Caco-2 (cell line): ENCODE results near the gene COL25A1. TPM values are rescaled to one million over a fixed set of nuclear protein-coding genes. Genes with fewer than 3 reads are reported as not detected.

Experiments used
- BruUV-seq: library from RNA; stranded (reverse); fragments of 400-500 nt; replicated peaks from 2 replicates; lab custom pipeline; 2021; lab: Mats Ljungman, UMichigan
- CTCF ChIA-PET: fragments of 300-600 bp; sonication (Branson Sonifier 250); formaldehyde crosslinking; loops from one replicate; lab custom pipeline; 2022; ENCODE audit warnings: antibody characterized with exemption; lab: Charles Lee
- POLR2A ChIA-PET: fragments of 300-600 bp; sonication (Branson Sonifier 250); formaldehyde crosslinking; loops from one replicate; lab custom pipeline; 2022; ENCODE audit warnings: antibody characterized with exemption; lab: Charles Lee
- DNase-seq, 2 experiments: peaks; one replicate each; pipeline versions ENCODE4 v3.0.0 to v3.0.0-alpha.2; 2020 to 2022
- H3K27me3 ChIP-seq: replicated peaks from 2 replicates; pipeline ENCODE4 v1.6.0; 2011; ENCODE audit warnings: low read length; ENCODE audit not compliant: control insufficient read depth, insufficient read depth
- H3K36me3 ChIP-seq: 2 replicates; pipeline ENCODE4 v1.5.1; 2011; ENCODE audit warnings: low read length; ENCODE audit not compliant: control insufficient read depth, insufficient read depth
- H3K4me1 ChIP-seq: fragments of 250-450 bp; sonication (Bioruptor Pico); 2 replicates; pipeline ENCODE4 v1.5.1; 2020; ENCODE audit warnings: mild to moderate bottlenecking
- H3K4me3 ChIP-seq: 2 replicates; pipeline ENCODE4 v1.5.1; 2011; ENCODE audit warnings: low read depth, mild to moderate bottlenecking, control low read depth, low read length
- H3K9me3 ChIP-seq: fragments of 250-450 bp; sonication (Bioruptor Pico); 2 replicates; pipeline ENCODE4 v1.5.1; 2020; ENCODE audit warnings: mild to moderate bottlenecking, moderate library complexity
- H3K27ac Mint-ChIP-seq: one replicate; pipeline ENCODE4 v1.8.0; 2022; ENCODE audit warnings: mixed read lengths; ENCODE audit not compliant: unreplicated experiment
- H3K27me3 Mint-ChIP-seq: one replicate; pipeline ENCODE4 v1.8.0; 2022; ENCODE audit warnings: mixed read lengths; ENCODE audit not compliant: insufficient read depth, unreplicated experiment
- H3K36me3 Mint-ChIP-seq: one replicate; pipeline ENCODE4 v1.8.0; 2022; ENCODE audit warnings: mild to moderate bottlenecking, mixed read lengths; ENCODE audit not compliant: insufficient read depth, unreplicated experiment
- H3K4me1 Mint-ChIP-seq: one replicate; pipeline ENCODE4 v1.8.0; 2022; ENCODE audit warnings: low read depth, mixed read lengths; ENCODE audit not compliant: unreplicated experiment
- H3K4me3 Mint-ChIP-seq: one replicate; pipeline ENCODE4 v1.8.0; 2022; ENCODE audit warnings: mild to moderate bottlenecking, moderate library complexity, mixed read lengths; ENCODE audit not compliant: unreplicated experiment
- H3K9me3 Mint-ChIP-seq: one replicate; pipeline ENCODE4 v1.8.0; 2022; ENCODE audit warnings: mixed read lengths; ENCODE audit not compliant: unreplicated experiment
- intact Hi-C: fragments of 100-400 bp; cut with micrococcal nuclease; formaldehyde crosslinking; loops from one replicate; pipeline ENCODE4 v1.10.0; 2022; ENCODE audit not compliant: unreplicated experiment
- total RNA-seq: library from RNA; stranded (reverse); gene quantifications from 2 replicates; pipeline ENCODE4 v1.2.3, GENCODE V29; 2022
- TF ChIP-seq, protein P1 (sequence below), 2 experiments: fragments of 200-600 bp in 1 of 2; IDR thresholded peaks; 1 replicate in 1 of 2; 2 replicates in 1 of 2; pipeline versions ENCODE4 v1.5.1 to v1.8.0; 2011 to 2022; ENCODE audit warnings: antibody characterized with exemption in 1 of 2, control low read depth in 1 of 2, inconsistent platforms in 1 of 2, low read depth in 1 of 2, low read length in 1 of 2, mild to moderate bottlenecking in 1 of 2, moderate library complexity in 1 of 2; ENCODE audit not compliant: insufficient read depth in 1 of 2, severe bottlenecking in 1 of 2, unreplicated experiment in 1 of 2

COL25A1 gene
- total RNA-seq, 1 experiment from 2014 or later, result not detected

DNA sequence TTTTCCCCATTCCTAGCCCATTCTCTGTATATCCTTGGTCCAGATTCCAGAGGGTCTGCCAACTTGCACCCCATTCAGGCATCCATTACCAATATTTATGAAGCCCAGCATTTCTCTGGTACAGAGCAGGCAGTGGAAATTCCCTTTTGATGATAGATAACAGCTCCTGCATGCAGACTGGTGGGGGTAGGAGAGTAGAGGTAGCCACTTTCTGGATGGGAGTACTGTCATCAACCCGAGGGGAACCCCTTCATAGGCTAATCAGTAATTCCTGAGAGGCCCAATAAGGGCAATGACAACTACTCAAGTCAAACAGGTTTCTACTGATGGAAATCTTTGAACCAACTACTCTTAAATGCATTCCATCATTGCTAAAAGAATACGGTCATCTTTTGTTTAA lies 63.7 kb downstream of the COL25A1 start:
- ChIA-PET POLR2A (no interaction called here), CTCF (no interaction called here)
- Mint-ChIP-seq H3K36me3 (no peaks in the 10 kb centered on the region), H3K4me1 (no peaks in the 10 kb centered on the region), H3K4me3 (no peak overlapping the region), H3K27me3 (no peaks in the 10 kb centered on the region), H3K9me3 (no peaks in the 10 kb centered on the region), H3K27ac (no peak overlapping the region)
- Histone ChIP-seq H3K4me3 (no peak overlapping the region), H3K4me1 (no peaks in the 10 kb centered on the region), H3K36me3 (no peaks in the 10 kb centered on the region), H3K27me3 (no peaks in the 10 kb centered on the region), H3K9me3 (no peaks in the 10 kb centered on the region)
- no peak for DNase-seq
- BruUV-seq, result no TSS peak
- TF ChIP-seq, protein P1, sequence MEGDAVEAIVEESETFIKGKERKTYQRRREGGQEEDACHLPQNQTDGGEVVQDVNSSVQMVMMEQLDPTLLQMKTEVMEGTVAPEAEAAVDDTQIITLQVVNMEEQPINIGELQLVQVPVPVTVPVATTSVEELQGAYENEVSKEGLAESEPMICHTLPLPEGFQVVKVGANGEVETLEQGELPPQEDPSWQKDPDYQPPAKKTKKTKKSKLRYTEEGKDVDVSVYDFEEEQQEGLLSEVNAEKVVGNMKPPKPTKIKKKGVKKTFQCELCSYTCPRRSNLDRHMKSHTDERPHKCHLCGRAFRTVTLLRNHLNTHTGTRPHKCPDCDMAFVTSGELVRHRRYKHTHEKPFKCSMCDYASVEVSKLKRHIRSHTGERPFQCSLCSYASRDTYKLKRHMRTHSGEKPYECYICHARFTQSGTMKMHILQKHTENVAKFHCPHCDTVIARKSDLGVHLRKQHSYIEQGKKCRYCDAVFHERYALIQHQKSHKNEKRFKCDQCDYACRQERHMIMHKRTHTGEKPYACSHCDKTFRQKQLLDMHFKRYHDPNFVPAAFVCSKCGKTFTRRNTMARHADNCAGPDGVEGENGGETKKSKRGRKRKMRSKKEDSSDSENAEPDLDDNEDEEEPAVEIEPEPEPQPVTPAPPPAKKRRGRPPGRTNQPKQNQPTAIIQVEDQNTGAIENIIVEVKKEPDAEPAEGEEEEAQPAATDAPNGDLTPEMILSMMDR (IDR thresholded peaks at IDR 0.05; ENCODE audit: insufficient read depth in 1 of 2, low read depth in 1 of 2, low read length in 1 of 2, severe bottlenecking in 1 of 2, unreplicated experiment in 1 of 2), result no peak
- intact Hi-C loops, result no loop called here

DNA sequence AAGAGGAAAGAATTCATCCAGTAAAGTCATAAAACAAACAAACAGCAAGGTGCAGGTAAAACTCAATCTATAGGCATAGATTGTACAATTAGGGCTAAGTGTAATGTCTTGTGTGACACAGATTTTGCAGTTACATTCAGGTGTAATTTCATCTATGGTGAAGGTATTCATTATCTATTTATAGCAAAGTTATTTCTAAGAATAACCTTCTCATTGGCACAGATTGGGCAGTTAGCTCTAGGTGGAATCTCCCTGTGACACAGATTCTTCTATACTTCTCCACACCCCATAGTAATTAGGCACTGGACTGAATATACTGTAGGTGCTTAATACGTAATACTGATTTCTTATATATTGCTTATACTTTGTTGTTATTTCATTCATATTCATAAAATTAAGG lies 66.8 kb downstream of the COL25A1 start:
- Histone ChIP-seq H3K27me3 (no peaks in the 10 kb centered on the region), H3K36me3 (no peaks in the 10 kb centered on the region), H3K4me1 (no peaks in the 10 kb centered on the region), H3K9me3 (no peaks in the 10 kb centered on the region), H3K4me3 (no peak overlapping the region)
- no peaks in the 10 kb centered on the region for H3K9me3 Mint-ChIP-seq
- no peak overlapping the region for H3K4me3 Mint-ChIP-seq
- H3K4me1 Mint-ChIP-seq, result no peaks in the 10 kb centered on the region
- no peaks in the 10 kb centered on the region for H3K27me3 Mint-ChIP-seq
- no peak overlapping the region for H3K27ac Mint-ChIP-seq
- no TSS peak for BruUV-seq
- DNase-seq, result no peak
- ChIA-PET POLR2A (no interaction called here), CTCF (no interaction called here)
- intact Hi-C loops, result no loop called here
- TF ChIP-seq, protein P1 (IDR thresholded peaks at IDR 0.05; ENCODE audit: insufficient read depth in 1 of 2, low read depth in 1 of 2, low read length in 1 of 2, severe bottlenecking in 1 of 2, unreplicated experiment in 1 of 2), result no peak
- H3K36me3 Mint-ChIP-seq, result no peaks in the 10 kb centered on the region

DNA sequence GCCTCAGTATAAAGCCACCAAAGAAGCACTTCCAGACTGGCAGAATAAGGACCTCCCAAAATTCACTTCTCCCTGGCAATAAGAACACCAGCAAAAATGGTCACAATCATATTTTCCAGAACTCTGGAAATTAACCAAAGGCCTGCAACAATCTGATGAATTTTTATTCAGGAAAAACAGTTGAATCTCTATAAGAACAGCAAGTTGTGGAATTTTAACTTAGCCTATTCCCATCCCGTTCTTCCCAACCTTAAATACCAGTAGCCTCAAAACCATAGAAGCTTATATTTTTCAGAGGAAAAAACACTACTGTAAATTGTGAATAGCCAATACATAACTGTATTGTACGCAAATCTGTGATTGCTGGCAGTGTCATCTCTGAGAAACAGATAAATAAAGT lies 67.9 kb downstream of the COL25A1 start:
- intact Hi-C loops, result no loop called here
- Histone ChIP-seq H3K4me1 (no peaks in the 10 kb centered on the region), H3K4me3 (no peak overlapping the region), H3K27me3 (no peaks in the 10 kb centered on the region), H3K9me3 (no peaks in the 10 kb centered on the region), H3K36me3 (no peaks in the 10 kb centered on the region)
- Mint-ChIP-seq H3K27ac (no peak overlapping the region), H3K9me3 (no peaks in the 10 kb centered on the region), H3K36me3 (no peaks in the 10 kb centered on the region), H3K27me3 (no peaks in the 10 kb centered on the region), H3K4me1 (no peaks in the 10 kb centered on the region), H3K4me3 (no peak overlapping the region)
- no peak for DNase-seq
- TF ChIP-seq, protein P1 (IDR thresholded peaks at IDR 0.05; ENCODE audit: insufficient read depth in 1 of 2, low read depth in 1 of 2, low read length in 1 of 2, severe bottlenecking in 1 of 2, unreplicated experiment in 1 of 2), result no peak
- POLR2A ChIA-PET, result no interaction called here
- BruUV-seq, result no TSS peak
- CTCF ChIA-PET, result no interaction called here
